Measurements from ENCODE around the gene MEPE.

MEPE gene

GRCh38 chr4:87832669-87833068, at the start of gene MEPE:
MEPE (plus strand) TSS chr4:87832969; CDS start chr4:87834715, 1,746 bp downstream.
- DNase-seq, result no peak

GRCh38 chr4:87783781-87784180, 49.0 kb upstream of the MEPE start:
- DNase-seq, result no peak

GRCh38 chr4:87785731-87786509, 46.8 kb upstream of the MEPE start:
- DNase-seq, result no peak

- DNase-seq, result no peak
Measured at GRCh38 chr4:87799301-87800113, 33.3 kb upstream of the MEPE start, which contains the start of gene IBSP. IBSP (plus strand) TSS chr4:87799554; CDS start chr4:87802362, 2,808 bp downstream.

- no peak for DNase-seq
Measured at GRCh38 chr4:87802858-87803257, 29.9 kb upstream of the MEPE start.

- no peak for DNase-seq
Measured at GRCh38 chr4:87803421-87803820, 29.3 kb upstream of the MEPE start.

GRCh38 chr4:87804871-87805270, 27.9 kb upstream of the MEPE start:
- no peak for DNase-seq

GRCh38 chr4:87805971-87806370, 26.8 kb upstream of the MEPE start:
- DNase-seq, result no peak

- no peak for DNase-seq
Measured at GRCh38 chr4:87806520-87806919, 26.2 kb upstream of the MEPE start.

- DNase-seq, result no peak
Measured at GRCh38 chr4:87807402-87807801, 25.4 kb upstream of the MEPE start.

GRCh38 chr4:87811977-87812376, 20.8 kb upstream of the MEPE start:
- DNase-seq, result no peak

- no peak for DNase-seq
Measured at GRCh38 chr4:87819281-87819919, 13.4 kb upstream of the MEPE start.

GRCh38 chr4:87823200-87823599, 9.6 kb upstream of the MEPE start:
- DNase-seq, result no peak

GRCh38 chr4:87823724-87824123, 9.0 kb upstream of the MEPE start:
- no peak for DNase-seq

GRCh38 chr4:87824352-87824751, 8.4 kb upstream of the MEPE start:
- DNase-seq, result no peak

- no peak for DNase-seq
Measured at GRCh38 chr4:87834401-87834800, 1.6 kb downstream of the MEPE start.

- no peak for DNase-seq
Measured at GRCh38 chr4:87835197-87835596, 2.4 kb downstream of the MEPE start.

- DNase-seq, result no peak
Measured at GRCh38 chr4:87835743-87836142, 3.0 kb downstream of the MEPE start.

GRCh38 chr4:87838205-87838604, 5.4 kb downstream of the MEPE start:
- DNase-seq, result no peak

- DNase-seq, result no peak
Measured at GRCh38 chr4:87838890-87839591, 6.3 kb downstream of the MEPE start.

GRCh38 chr4:87839592-87839946, 6.8 kb downstream of the MEPE start:
- DNase-seq, result no peak

- DNase-seq, result no peak
Measured at GRCh38 chr4:87840149-87840548, 7.4 kb downstream of the MEPE start.

- no peak for DNase-seq
Measured at GRCh38 chr4:87843936-87844335, 11.2 kb downstream of the MEPE start.

Data from NCI-H1694 (cell line).